Suppressor macrophage treated with lipopolysaccharide for 1 hour (primary cell): Measurements from ENCODE around the gene EHD1.

Experiments
- DNase-seq, 3 donors: peaks; one replicate each; pipeline ENCODE4 v3.0.0-alpha.2; 2020 to 2022

The EHD1 gene

GRCh38 chr11:64841592-64842365 is 36.6 kb downstream of the EHD1 start:
- DNase-seq = no peak

- DNase-seq = no peak
These were observed 38.3 kb downstream of the EHD1 start for GRCh38 chr11:64839887-64840782.

- no peak for DNase-seq
These were observed 39.1 kb downstream of the EHD1 start for GRCh38 chr11:64839335-64839734.

- no peak for DNase-seq
These were observed 39.7 kb downstream of the EHD1 start for GRCh38 chr11:64838600-64839334.

GRCh38 chr11:64837887-64838351 is 40.5 kb downstream of the EHD1 start:
- DNase-seq = no peak

- no peak for DNase-seq
These were observed 41.9 kb downstream of the EHD1 start for GRCh38 chr11:64836448-64837072.

- DNase-seq = no peak
These were observed 42.6 kb downstream of the EHD1 start for GRCh38 chr11:64835616-64836447.

GRCh38 chr11:64834723-64835615 is 43.5 kb downstream of the EHD1 start:
- DNase-seq = no peak

GRCh38 chr11:64834031-64834722 is 44.2 kb downstream of the EHD1 start:
- DNase-seq = no peak

GRCh38 chr11:64833509-64833908 is 44.9 kb downstream of the EHD1 start:
- no peak for DNase-seq

GRCh38 chr11:64833198-64833502 is 45.3 kb downstream of the EHD1 start:
- DNase-seq = no peak

GRCh38 chr11:64832467-64833197 is 45.8 kb downstream of the EHD1 start:
- DNase-seq = no peak

- no peak for DNase-seq
These were observed 47.0 kb downstream of the EHD1 start for GRCh38 chr11:64831411-64831891.

GRCh38 chr11:64829536-64830251 is 48.7 kb downstream of the EHD1 start:
- DNase-seq = no peak

GRCh38 chr11:64827451-64827839 is 51.0 kb downstream of the EHD1 start:
- no peak for DNase-seq

- DNase-seq = no peak
These were observed 51.6 kb downstream of the EHD1 start for GRCh38 chr11:64826578-64827450.

- DNase-seq = no peak
These were observed 52.4 kb downstream of the EHD1 start for GRCh38 chr11:64826062-64826461.
